Measurements from ENCODE around the gene RNF126. TPM values are rescaled to one million over a fixed set of nuclear protein-coding genes. Genes with fewer than 3 reads are reported as not detected.
A peak's percentile ranks its signal among the peaks of the same experiment; 100 is the strongest.

The RNF126 gene
- total RNA-seq, 1 donor from 2014 or later: 58.3 TPM

DNA sequence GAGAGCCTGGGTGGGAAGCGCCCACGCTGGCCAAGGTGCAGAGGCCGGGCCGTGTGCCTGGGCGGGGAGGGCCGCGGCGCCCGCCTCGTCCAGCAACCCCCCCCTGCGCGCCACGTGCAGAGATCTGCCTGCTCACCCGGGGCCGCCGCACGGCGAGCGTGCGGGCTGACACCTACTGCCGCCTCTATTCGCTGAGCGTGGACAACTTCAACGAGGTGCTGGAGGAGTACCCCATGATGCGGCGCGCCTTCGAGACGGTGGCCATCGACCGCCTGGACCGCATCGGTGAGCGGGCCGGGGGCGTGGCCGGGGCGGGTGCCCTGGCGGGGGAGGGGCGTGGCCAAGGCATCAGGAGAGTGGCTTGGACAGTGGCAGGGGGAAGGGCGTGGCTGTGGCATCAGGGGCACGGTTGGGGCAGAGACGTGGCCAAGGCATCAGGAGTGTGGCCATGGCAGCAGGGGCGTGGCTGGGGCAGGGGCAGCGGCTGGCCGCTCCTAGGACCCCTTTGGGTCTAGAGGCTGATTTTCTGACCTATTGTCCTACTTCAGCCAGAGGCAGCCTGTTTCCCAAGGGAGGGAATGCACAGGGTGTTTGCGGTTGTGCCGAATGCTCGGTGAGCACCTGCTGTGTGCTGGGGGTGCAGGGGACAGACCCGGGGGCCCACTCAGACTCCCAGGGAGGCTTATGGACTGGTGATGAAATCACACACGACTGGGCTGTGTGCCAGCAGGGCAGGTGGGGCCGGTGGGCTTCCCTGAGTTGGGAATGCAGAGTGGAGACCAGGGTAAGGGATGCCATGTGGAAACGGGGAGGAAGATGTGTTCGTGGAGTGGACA, 49.1 kb downstream of the RNF126 start:
- Mint-ChIP-seq H3K4me3 (ENCODE audit: unreplicated experiment) (no peak overlapping the region), H3K9me3 (ENCODE audit: unreplicated experiment) (peaks cover 2% of the 10 kb centered on the region), H3K27ac (ENCODE audit: unreplicated experiment) (no peak overlapping the region), H3K27me3 (ENCODE audit: low read depth, unreplicated experiment) (no peaks in the 10 kb centered on the region), H3K36me3 (ENCODE audit: low read depth, unreplicated experiment) (peaks cover 18% of the 10 kb centered on the region), H3K4me1 (ENCODE audit: low read depth, unreplicated experiment) (peaks cover 3% of the 10 kb centered on the region)
- Histone ChIP-seq H3K9me3 (ENCODE audit: insufficient read depth, low read depth, low read length) (no peaks in the 10 kb centered on the region), H4K20me1 (ENCODE audit: insufficient read depth, low read length) (no peaks in the 10 kb centered on the region), H3K79me2 (ENCODE audit: insufficient read depth, low read length) (no peaks in the 10 kb centered on the region), H3K4me3 (ENCODE audit: insufficient read depth, low read depth, low read length) (no peak overlapping the region), H3K9ac (ENCODE audit: low read length) (no peak overlapping the region), H3K27ac (ENCODE audit: low read depth, low read length) (no peak overlapping the region), H2AFZ (ENCODE audit: low read depth, low read length) (no peak overlapping the region), H3K27me3 (ENCODE audit: insufficient read depth, low read length) (no peaks in the 10 kb centered on the region), H3K4me2 (ENCODE audit: low read length) (no peak overlapping the region), H3K36me3 (ENCODE audit: insufficient read depth, low read length) (no peaks in the 10 kb centered on the region), H3K4me1 (ENCODE audit: insufficient read depth, low read length) (peaks cover 19% of the 10 kb centered on the region)
- FAIRE-seq: no peak
- TF ChIP-seq, protein P1, sequence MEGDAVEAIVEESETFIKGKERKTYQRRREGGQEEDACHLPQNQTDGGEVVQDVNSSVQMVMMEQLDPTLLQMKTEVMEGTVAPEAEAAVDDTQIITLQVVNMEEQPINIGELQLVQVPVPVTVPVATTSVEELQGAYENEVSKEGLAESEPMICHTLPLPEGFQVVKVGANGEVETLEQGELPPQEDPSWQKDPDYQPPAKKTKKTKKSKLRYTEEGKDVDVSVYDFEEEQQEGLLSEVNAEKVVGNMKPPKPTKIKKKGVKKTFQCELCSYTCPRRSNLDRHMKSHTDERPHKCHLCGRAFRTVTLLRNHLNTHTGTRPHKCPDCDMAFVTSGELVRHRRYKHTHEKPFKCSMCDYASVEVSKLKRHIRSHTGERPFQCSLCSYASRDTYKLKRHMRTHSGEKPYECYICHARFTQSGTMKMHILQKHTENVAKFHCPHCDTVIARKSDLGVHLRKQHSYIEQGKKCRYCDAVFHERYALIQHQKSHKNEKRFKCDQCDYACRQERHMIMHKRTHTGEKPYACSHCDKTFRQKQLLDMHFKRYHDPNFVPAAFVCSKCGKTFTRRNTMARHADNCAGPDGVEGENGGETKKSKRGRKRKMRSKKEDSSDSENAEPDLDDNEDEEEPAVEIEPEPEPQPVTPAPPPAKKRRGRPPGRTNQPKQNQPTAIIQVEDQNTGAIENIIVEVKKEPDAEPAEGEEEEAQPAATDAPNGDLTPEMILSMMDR (IDR thresholded peaks at IDR 0.05; ENCODE audit: insufficient read depth, low read depth, low read length): no peak
- no peak for DNase-seq (ENCODE audit: low read depth)

DNA sequence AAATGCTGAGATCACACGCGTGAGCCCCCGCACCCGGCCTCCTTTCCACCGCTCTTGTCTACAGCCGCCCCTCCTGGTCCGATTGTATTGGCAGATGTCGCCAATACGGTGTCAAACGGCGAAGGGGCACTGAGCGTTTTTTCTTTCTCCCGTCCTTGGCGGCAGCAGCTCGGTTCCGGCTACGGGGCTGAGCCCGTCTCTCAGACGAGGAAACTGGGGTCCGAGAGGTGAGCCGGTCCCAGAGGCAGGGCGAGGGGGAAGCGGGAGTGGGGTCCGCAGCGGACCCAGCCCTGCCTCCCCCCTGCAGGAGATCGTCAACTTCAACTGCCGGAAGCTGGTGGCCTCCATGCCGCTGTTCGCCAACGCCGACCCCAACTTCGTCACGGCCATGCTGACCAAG, 50.1 kb downstream of the RNF126 start:
- no peak overlapping the region for H3K9ac ChIP-seq (ENCODE audit: low read length)
- H3K27me3 ChIP-seq (ENCODE audit: insufficient read depth, low read length): no peaks in the 10 kb centered on the region
- FAIRE-seq (no peak), DNase-seq (ENCODE audit: low read depth) (no peak)
- no peak overlapping the region for H3K27ac ChIP-seq (ENCODE audit: low read depth, low read length)
- no peak overlapping the region for H3K4me3 Mint-ChIP-seq (ENCODE audit: unreplicated experiment)
- TF ChIP-seq, protein P1 (IDR thresholded peaks at IDR 0.05; ENCODE audit: insufficient read depth, low read depth, low read length): no peak
- no peak for TF ChIP-seq EZH2 (IDR thresholded peaks at IDR 0.05; ENCODE audit: insufficient read depth, low read length)
- H3K4me1 Mint-ChIP-seq (ENCODE audit: low read depth, unreplicated experiment): peaks cover 3% of the 10 kb centered on the region
- no peaks in the 10 kb centered on the region for H3K79me2 ChIP-seq (ENCODE audit: insufficient read depth, low read length)
- no peak overlapping the region for H3K27ac Mint-ChIP-seq (ENCODE audit: unreplicated experiment)
- peaks cover 19% of the 10 kb centered on the region for H3K4me1 ChIP-seq (ENCODE audit: insufficient read depth, low read length)
- H2AFZ ChIP-seq (ENCODE audit: low read depth, low read length): no peak overlapping the region
- no peaks in the 10 kb centered on the region for H4K20me1 ChIP-seq (ENCODE audit: insufficient read depth, low read length)
- H3K36me3 Mint-ChIP-seq (ENCODE audit: low read depth, unreplicated experiment): peaks cover 18% of the 10 kb centered on the region
- no peaks in the 10 kb centered on the region for H3K36me3 ChIP-seq (ENCODE audit: insufficient read depth, low read length)
- no peaks in the 10 kb centered on the region for H3K27me3 Mint-ChIP-seq (ENCODE audit: low read depth, unreplicated experiment)
- no peak overlapping the region for H3K4me2 ChIP-seq (ENCODE audit: low read length)
- no peaks in the 10 kb centered on the region for H3K9me3 ChIP-seq (ENCODE audit: insufficient read depth, low read depth, low read length)
- H3K4me3 ChIP-seq (ENCODE audit: insufficient read depth, low read depth, low read length): no peak overlapping the region
- peaks cover 2% of the 10 kb centered on the region for H3K9me3 Mint-ChIP-seq (ENCODE audit: unreplicated experiment)

DNA sequence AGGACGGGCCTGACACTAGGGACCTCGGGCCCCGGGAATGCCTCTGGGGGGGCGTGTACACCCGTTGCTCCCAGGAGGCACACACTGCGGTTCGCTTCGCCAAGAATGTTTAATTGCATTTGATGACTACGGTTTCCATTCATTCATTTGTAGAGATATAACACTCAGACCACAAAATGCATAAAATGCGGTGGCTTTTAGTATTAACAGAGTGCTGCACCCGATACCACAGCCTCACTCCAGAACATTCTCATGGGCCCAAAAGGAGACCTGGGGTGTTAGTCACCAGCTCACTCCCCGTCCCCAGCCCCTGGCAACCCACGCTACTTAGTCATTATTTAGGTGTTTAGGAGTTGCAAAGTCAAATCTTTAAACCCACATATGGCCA, 51.5 kb downstream of the RNF126 start:
- H3K4me2 ChIP-seq (ENCODE audit: low read length): peak overlapping the region; percentile 82
- Mint-ChIP-seq H3K4me3 (ENCODE audit: unreplicated experiment) (no peak overlapping the region), H3K9me3 (ENCODE audit: unreplicated experiment) (peaks cover 2% of the 10 kb centered on the region), H3K36me3 (ENCODE audit: low read depth, unreplicated experiment) (peaks cover 15% of the 10 kb centered on the region), H3K27ac (ENCODE audit: unreplicated experiment) (peak overlapping the region; percentile 28), H3K27me3 (ENCODE audit: low read depth, unreplicated experiment) (no peaks in the 10 kb centered on the region), H3K4me1 (ENCODE audit: low read depth, unreplicated experiment) (peaks cover 3% of the 10 kb centered on the region)
- H3K79me2 ChIP-seq (ENCODE audit: insufficient read depth, low read length): no peaks in the 10 kb centered on the region
- peak overlapping the region; percentile 95 for H3K27ac ChIP-seq (ENCODE audit: low read depth, low read length)
- H2AFZ ChIP-seq (ENCODE audit: low read depth, low read length): peak overlapping the region; percentile 63
- H4K20me1 ChIP-seq (ENCODE audit: insufficient read depth, low read length): no peaks in the 10 kb centered on the region
- H3K4me3 ChIP-seq (ENCODE audit: insufficient read depth, low read depth, low read length): no peak overlapping the region
- H3K27me3 ChIP-seq (ENCODE audit: insufficient read depth, low read length): no peaks in the 10 kb centered on the region
- H3K4me1 ChIP-seq (ENCODE audit: insufficient read depth, low read length): peaks cover 19% of the 10 kb centered on the region
- peak; percentile 99 for DNase-seq (ENCODE audit: low read depth)
- peak overlapping the region; percentile 84 for H3K9ac ChIP-seq (ENCODE audit: low read length)
- peak; percentile 66 for FAIRE-seq
- no peaks in the 10 kb centered on the region for H3K36me3 ChIP-seq (ENCODE audit: insufficient read depth, low read length)
- H3K9me3 ChIP-seq (ENCODE audit: insufficient read depth, low read depth, low read length): no peaks in the 10 kb centered on the region
- TF ChIP-seq EZH2 (IDR thresholded peaks at IDR 0.05; ENCODE audit: insufficient read depth, low read length): no peak
- TF ChIP-seq, protein P1 (IDR thresholded peaks at IDR 0.05; ENCODE audit: insufficient read depth, low read depth, low read length): no peak

All from astrocyte (in vitro differentiated cells and primary cell).